BLaER1 (cell line): Measurements from ENCODE around the gene SCAMP2.
A peak's percentile ranks its signal among the peaks of the same experiment; 100 is the strongest.
"Not testable (repeated sequence)": the region's sequence is repeated elsewhere in the genome, so short reads cannot be mapped to it uniquely, and the experiment has no call there.

Experiments
- H3K27ac ChIP-seq: shearing (Covaris generic); formaldehyde crosslinking; 2 replicates; pipeline ENCODE4 v1.8.1; 2022
- H3K27me3 ChIP-seq: shearing (Covaris generic); formaldehyde crosslinking; 2 replicates; pipeline ENCODE4 v1.8.1; 2022
- H3K36me3 ChIP-seq: shearing (Covaris generic); formaldehyde crosslinking; 2 replicates; pipeline ENCODE4 v1.8.1; 2022
- H3K4me1 ChIP-seq: shearing (Covaris generic); formaldehyde crosslinking; 2 replicates; pipeline ENCODE4 v1.8.1; 2022
- H3K4me2 ChIP-seq: shearing (Covaris generic); formaldehyde crosslinking; 2 replicates; pipeline ENCODE4 v1.8.1; 2022
- H3K4me3 ChIP-seq: shearing (Covaris generic); formaldehyde crosslinking; 2 replicates; pipeline ENCODE4 v1.8.1; 2022
- H3K9ac ChIP-seq: shearing (Covaris generic); formaldehyde crosslinking; 2 replicates; pipeline ENCODE4 v1.8.1; 2022
- H3K9me3 ChIP-seq: shearing (Covaris generic); formaldehyde crosslinking; 2 replicates; pipeline ENCODE4 v1.8.1; 2022
- H4K20me1 ChIP-seq: shearing (Covaris generic); formaldehyde crosslinking; 2 replicates; pipeline ENCODE4 v1.8.1; 2022
- Cebpa-rat ChIP-seq: shearing (Covaris generic); IDR thresholded peaks from 2 replicates; pipeline ENCODE4 v1.8.1; 2022

Gene SCAMP2

DNA sequence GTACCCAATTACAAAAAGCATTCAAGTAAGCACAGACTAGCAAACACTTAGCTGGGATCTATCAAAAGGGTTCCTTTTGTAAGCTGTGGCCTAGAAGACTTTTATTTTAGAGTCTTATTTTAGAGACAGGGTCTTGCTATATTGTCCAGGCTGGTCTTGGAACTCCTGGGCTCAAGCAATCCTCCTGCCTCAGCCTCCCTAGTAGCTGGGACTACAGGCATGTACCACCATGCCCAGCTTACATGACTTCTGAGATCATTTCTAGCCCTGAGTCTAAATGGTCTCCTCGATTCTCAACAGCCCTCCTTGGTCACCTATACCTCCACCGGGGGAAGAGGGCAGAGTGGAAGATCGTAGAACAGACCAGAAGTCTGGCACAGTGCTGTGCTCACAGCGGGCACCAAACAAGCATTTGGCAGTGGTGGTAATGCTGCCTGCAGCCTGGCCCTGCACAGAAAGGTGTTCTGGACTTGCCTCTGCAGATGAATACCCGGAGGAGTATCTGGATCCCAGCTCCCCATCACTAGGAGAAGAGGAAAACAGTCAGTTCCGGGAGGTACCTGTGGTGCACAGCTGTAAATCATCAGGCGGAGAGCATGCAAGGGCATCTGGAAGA lies 31.1 kb upstream of the SCAMP2 start:
- Histone ChIP-seq H3K9me3 (no peaks in the 10 kb centered on the region), H3K27ac (no peak overlapping the region), H3K4me3 (no peak overlapping the region), H3K9ac (0 out of 2 replicates have a peak overlapping the region, but pooled peaks have one; percentile 5), H4K20me1 (no peaks in the 10 kb centered on the region), H3K27me3 (no peaks in the 10 kb centered on the region), H3K36me3 (peaks cover 55% of the 10 kb centered on the region), H3K4me2 (peak overlapping the region; percentile 86), H3K4me1 (peaks cover 47% of the 10 kb centered on the region)
- TF ChIP-seq Cebpa-rat: no peak

- no peak overlapping the region for H3K9ac ChIP-seq
- no peak overlapping the region for H3K4me3 ChIP-seq
- H3K27me3 ChIP-seq: no peaks in the 10 kb centered on the region
- H3K36me3 ChIP-seq: peaks cover 61% of the 10 kb centered on the region
- H3K27ac ChIP-seq: no peak overlapping the region
- no peaks in the 10 kb centered on the region for H4K20me1 ChIP-seq
- H3K4me1 ChIP-seq: peaks cover 47% of the 10 kb centered on the region
- H3K4me2 ChIP-seq: no peak overlapping the region
- TF ChIP-seq Cebpa-rat: no peak
- H3K9me3 ChIP-seq: no peaks in the 10 kb centered on the region
Observed at GRCh38 chr15:74903676-74904075, 30.5 kb upstream of the SCAMP2 start.

GRCh38 chr15:74902295-74903075 lies 29.3 kb upstream of the SCAMP2 start:
- Histone ChIP-seq H4K20me1 (no peaks in the 10 kb centered on the region), H3K4me3 (no peak overlapping the region), H3K4me2 (no peak overlapping the region), H3K36me3 (peaks cover 73% of the 10 kb centered on the region), H3K9me3 (no peaks in the 10 kb centered on the region), H3K9ac (0 out of 2 replicates have a peak overlapping the region, but pooled peaks have one; percentile 9), H3K4me1 (peaks cover 41% of the 10 kb centered on the region), H3K27me3 (no peaks in the 10 kb centered on the region), H3K27ac (no peak overlapping the region)
- TF ChIP-seq Cebpa-rat: no peak

GRCh38 chr15:74901612-74902063 lies 28.5 kb upstream of the SCAMP2 start:
- TF ChIP-seq Cebpa-rat: no peak
- Histone ChIP-seq H3K27me3 (no peaks in the 10 kb centered on the region), H3K9me3 (no peaks in the 10 kb centered on the region), H3K27ac (peak overlapping the region; percentile 59), H3K4me3 (no peak overlapping the region), H3K36me3 (peaks cover 82% of the 10 kb centered on the region), H3K4me2 (peak overlapping the region; percentile 38; the same call in 1 of the 2 replicates), H4K20me1 (no peaks in the 10 kb centered on the region), H3K4me1 (peaks cover 36% of the 10 kb centered on the region), H3K9ac (no peak overlapping the region)

- no peak overlapping the region for H3K9ac ChIP-seq
- H3K4me1 ChIP-seq: peaks cover 8% of the 10 kb centered on the region; the same call in 1 of the 2 replicates
- no peaks in the 10 kb centered on the region for H3K9me3 ChIP-seq
- no peaks in the 10 kb centered on the region for H4K20me1 ChIP-seq
- H3K4me2 ChIP-seq: no peak overlapping the region
- no peaks in the 10 kb centered on the region for H3K27me3 ChIP-seq
- no peak overlapping the region for H3K4me3 ChIP-seq
- no peak for TF ChIP-seq Cebpa-rat
- no peak overlapping the region for H3K27ac ChIP-seq
- H3K36me3 ChIP-seq: peaks cover 84% of the 10 kb centered on the region
Observed at GRCh38 chr15:74897300-74897701, 24.1 kb upstream of the SCAMP2 start.

GRCh38 chr15:74896316-74896715 lies 23.2 kb upstream of the SCAMP2 start:
- TF ChIP-seq Cebpa-rat: no peak
- Histone ChIP-seq H3K4me2 (no peak overlapping the region), H3K36me3 (peaks cover 86% of the 10 kb centered on the region), H3K27ac (no peak overlapping the region), H3K9ac (no peak overlapping the region), H3K4me1 (peaks cover 7% of the 10 kb centered on the region), H4K20me1 (no peaks in the 10 kb centered on the region), H3K27me3 (no peaks in the 10 kb centered on the region), H3K9me3 (no peaks in the 10 kb centered on the region), H3K4me3 (no peak overlapping the region)

DNA sequence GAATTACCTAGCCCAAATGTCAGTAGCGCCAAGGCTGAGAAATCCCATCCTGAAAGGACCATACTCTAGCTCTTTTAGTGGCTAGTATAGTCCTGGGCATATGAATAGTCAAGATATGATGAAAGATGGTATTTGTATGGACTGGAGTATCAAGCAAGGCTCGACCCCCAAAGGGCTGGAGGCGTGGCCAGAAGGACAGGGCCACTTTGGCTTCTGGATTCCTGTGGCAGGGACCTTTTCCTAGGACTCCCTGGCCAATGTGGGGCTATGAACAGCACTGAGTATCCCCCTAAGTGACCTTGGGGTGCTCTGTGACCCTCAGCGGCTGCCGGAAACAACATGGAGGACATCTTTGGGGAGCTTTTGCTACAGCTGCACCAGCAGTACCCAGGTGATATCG lies 22.7 kb upstream of the SCAMP2 start:
- TF ChIP-seq Cebpa-rat: no peak
- Histone ChIP-seq H4K20me1 (no peaks in the 10 kb centered on the region), H3K27ac (no peak overlapping the region), H3K27me3 (no peaks in the 10 kb centered on the region), H3K4me3 (no peak overlapping the region), H3K9me3 (no peaks in the 10 kb centered on the region), H3K4me2 (no peak overlapping the region), H3K9ac (no peak overlapping the region), H3K36me3 (peaks cover 84% of the 10 kb centered on the region), H3K4me1 (peaks cover 8% of the 10 kb centered on the region)

GRCh38 chr15:74894383-74894782 lies 21.2 kb upstream of the SCAMP2 start:
- H3K27me3 ChIP-seq, H3K27ac ChIP-seq, H3K9me3 ChIP-seq, H3K9ac ChIP-seq, H3K4me2 ChIP-seq, H4K20me1 ChIP-seq, H3K4me3 ChIP-seq: not testable (repeated sequence)
- H3K4me1 ChIP-seq: peaks cover 18% of the 10 kb centered on the region
- peaks cover 70% of the 10 kb centered on the region for H3K36me3 ChIP-seq

DNA sequence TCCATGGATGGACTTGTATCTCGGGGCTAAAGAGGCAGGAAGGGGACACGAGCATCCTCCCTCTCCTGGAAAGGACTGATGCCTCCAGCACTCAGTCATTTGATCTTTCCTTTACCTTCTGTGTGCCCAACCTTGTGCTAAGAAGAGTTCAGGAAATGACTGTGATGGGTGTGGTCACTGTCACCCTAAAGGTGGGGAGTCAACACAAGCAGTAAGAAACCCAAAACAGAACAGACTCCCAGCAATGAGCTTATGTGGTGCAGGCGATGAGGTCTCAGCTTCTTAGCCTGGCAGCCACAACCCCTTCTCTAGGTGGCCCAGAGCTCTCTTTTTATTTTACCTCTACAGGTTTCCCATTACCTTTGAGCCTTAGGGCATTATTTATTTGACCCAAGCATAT lies 20.5 kb upstream of the SCAMP2 start:
- Histone ChIP-seq H3K36me3 (peaks cover 62% of the 10 kb centered on the region), H4K20me1 (no peaks in the 10 kb centered on the region), H3K4me3 (no peak overlapping the region), H3K27ac (no peak overlapping the region), H3K4me2 (no peak overlapping the region), H3K27me3 (no peaks in the 10 kb centered on the region), H3K4me1 (peaks cover 24% of the 10 kb centered on the region), H3K9ac (no peak overlapping the region), H3K9me3 (no peaks in the 10 kb centered on the region)
- no peak for TF ChIP-seq Cebpa-rat

DNA sequence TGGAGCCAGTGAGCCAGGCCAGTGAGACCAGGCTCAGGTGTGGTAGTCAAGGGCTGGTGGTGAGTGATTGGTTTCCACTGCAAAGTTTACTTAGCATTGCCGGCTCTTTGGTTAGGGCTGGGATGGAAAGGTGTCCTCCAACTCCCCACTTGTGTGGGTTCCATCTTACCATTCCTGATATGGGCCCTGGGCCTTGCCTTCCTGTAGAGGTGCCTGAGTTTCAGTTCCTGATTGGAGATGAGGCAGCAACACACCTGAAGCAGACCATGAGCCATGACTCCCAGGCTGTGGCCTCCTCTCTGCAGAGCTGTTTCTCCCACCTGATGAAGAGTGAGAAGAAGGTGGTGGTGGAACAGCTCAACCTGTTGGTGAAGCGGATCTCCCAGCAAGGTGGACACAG lies 19.8 kb upstream of the SCAMP2 start:
- Histone ChIP-seq H3K9me3 (no peaks in the 10 kb centered on the region), H3K9ac (no peak overlapping the region), H3K36me3 (peaks cover 55% of the 10 kb centered on the region), H3K4me1 (peaks cover 24% of the 10 kb centered on the region), H3K27me3 (no peaks in the 10 kb centered on the region), H3K4me2 (no peak overlapping the region), H3K27ac (no peak overlapping the region), H4K20me1 (no peaks in the 10 kb centered on the region), H3K4me3 (no peak overlapping the region)
- TF ChIP-seq Cebpa-rat: no peak
